HG03139 (cell line): Measurements from ENCODE around the gene COL11A2.
"Not testable (repeated sequence)": the region's sequence is repeated elsewhere in the genome, so short reads cannot be mapped to it uniquely, and the experiment has no call there.

Source experiments
- ATAC-seq: cut with Tn5 transposase; IDR thresholded peaks from one replicate; pipeline ENCODE4 v1.9.1; 2021; ENCODE audit not compliant: unreplicated experiment

COL11A2 gene

GRCh38 chr6:33192105-33192646 is at the start of gene COL11A2:
TSS of gene COL11A2 (minus strand) at chr6:33192467. CDS start at chr6:33192240, 227 bp downstream.
- no peak for ATAC-seq

- no peak for ATAC-seq
Observed at GRCh38 chr6:33241968-33242367, 49.7 kb upstream of the COL11A2 start.

GRCh38 chr6:33237741-33238140 is 45.5 kb upstream of the COL11A2 start:
- ATAC-seq: no peak

GRCh38 chr6:33236852-33237251 is 44.6 kb upstream of the COL11A2 start:
- no peak for ATAC-seq

GRCh38 chr6:33236328-33236727 is 44.1 kb upstream of the COL11A2 start:
- no peak for ATAC-seq

GRCh38 chr6:33235221-33235634 is 43.0 kb upstream of the COL11A2 start:
- no peak for ATAC-seq

GRCh38 chr6:33226503-33227120 is 34.3 kb upstream of the COL11A2 start:
- ATAC-seq: not testable (repeated sequence)

- ATAC-seq: no peak
Observed at GRCh38 chr6:33217681-33218080, 25.4 kb upstream of the COL11A2 start.

GRCh38 chr6:33217246-33217645 is 25.0 kb upstream of the COL11A2 start:
- ATAC-seq: no peak

- ATAC-seq: no peak
Observed at GRCh38 chr6:33216117-33216649, 23.9 kb upstream of the COL11A2 start.

- no peak for ATAC-seq
Observed at GRCh38 chr6:33215271-33216116, 23.2 kb upstream of the COL11A2 start.

GRCh38 chr6:33213989-33214335 is 21.7 kb upstream of the COL11A2 start:
- ATAC-seq: no peak

GRCh38 chr6:33213166-33213988 is 21.1 kb upstream of the COL11A2 start:
- no peak for ATAC-seq

GRCh38 chr6:33212857-33213165 is 20.5 kb upstream of the COL11A2 start:
- ATAC-seq: no peak

GRCh38 chr6:33211666-33212422 is 19.6 kb upstream of the COL11A2 start:
- ATAC-seq: no peak

- no peak for ATAC-seq
Observed at GRCh38 chr6:33211136-33211535, 18.9 kb upstream of the COL11A2 start.

GRCh38 chr6:33209856-33210255 is 17.6 kb upstream of the COL11A2 start:
- ATAC-seq: no peak

GRCh38 chr6:33208091-33208967 is 16.1 kb upstream of the COL11A2 start, which contains the start of gene RING1:
TSS of gene RING1 (plus strand) at chr6:33208500. CDS start at chr6:33208823, 323 bp downstream.
- ATAC-seq: peak; percentile 44

- ATAC-seq: no peak
Observed at GRCh38 chr6:33207552-33208090, 15.4 kb upstream of the COL11A2 start.
